Central memory CD4-positive, alpha-beta T cell (primary cell): ENCODE measurements around the gene CIB4.

ENCODE experiments used
- DNase-seq: peaks from one replicate; pipeline ENCODE4 v3.0.0; 2022

Gene CIB4

DNA sequence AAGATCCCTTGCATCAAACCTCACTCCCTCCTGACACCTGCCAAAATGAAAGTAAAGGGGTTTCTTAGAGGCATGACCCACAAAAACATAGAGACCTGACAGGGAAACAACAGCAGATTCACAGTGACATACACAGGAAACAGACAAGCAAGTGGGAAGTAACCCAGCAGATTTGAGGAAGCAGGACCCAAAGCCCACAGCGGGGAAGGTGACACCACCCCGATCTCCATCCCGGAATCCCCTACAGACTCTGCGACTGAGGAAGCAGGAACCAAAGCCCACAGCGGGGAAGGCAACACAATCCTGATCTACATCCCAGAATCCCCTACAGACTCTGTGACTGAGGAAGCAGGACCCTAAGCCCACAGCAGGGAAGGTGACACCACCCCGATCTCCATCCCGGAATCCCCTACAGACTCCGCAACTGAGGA is 21.6 kb downstream of the CIB4 start:
- DNase-seq = no peak

DNA sequence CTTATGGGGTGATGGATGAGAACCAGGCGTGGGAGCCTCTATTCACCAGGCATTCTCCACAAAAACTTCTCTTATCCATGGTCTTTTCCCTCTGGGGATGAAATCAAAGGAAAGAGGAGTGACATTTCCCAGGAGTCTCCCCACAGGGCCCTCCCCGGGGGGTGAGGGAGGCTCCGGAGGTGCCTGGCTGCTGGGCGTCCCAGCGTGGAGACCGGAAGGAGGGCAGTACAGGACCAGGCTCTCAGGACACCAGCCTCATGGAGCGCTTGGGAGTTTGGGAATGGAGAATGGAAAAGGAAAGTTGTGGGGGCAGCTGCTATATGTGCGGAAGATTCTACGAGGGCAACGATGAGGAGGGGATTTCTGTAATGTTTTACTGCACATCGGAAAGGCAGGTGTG is 22.1 kb downstream of the CIB4 start:
- DNase-seq = no peak

DNA sequence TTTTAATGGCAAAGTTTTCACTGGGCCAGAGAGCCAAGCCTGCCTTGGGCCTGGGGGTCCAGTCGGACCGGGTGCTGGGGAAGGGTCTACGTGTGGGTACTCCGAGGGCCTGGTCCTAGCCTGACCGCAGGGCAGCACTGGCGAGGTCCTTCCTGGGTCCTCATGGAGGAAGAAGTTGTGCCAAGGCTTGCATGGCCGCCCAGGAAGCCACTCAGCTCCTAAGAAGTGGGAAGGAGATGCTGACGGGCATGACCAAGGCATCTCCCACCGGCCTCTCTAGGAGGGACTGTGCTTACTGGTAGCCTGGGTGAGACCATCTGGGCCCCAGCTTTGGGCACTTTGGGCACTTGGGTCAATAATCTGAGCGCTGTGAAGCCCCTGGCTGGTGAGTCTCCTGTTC is 22.6 kb downstream of the CIB4 start:
- no peak for DNase-seq

DNA sequence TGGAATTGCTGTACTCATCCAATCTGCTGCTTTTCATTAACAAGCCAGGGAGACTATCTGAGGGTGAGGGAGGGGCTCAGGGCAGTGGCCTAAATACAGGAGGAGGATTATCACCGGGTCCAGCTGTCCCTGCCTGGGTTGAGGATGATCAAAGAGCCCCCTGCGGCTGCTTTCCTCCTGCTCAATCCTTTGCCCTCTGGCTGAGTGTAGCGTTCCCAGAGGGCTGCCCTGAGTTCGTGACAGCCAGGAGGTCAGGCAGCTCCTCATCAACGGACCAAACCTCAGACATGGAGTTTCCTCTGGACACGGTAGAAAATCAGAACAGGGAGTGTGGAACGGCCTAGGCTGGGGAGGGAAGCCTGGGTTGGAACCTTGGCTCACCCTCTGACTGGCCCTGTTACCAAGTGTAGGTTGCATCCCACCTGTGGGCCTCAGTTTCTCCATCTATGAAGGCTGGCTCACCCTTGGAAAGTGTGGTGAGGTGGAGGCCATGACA is 23.5 kb downstream of the CIB4 start:
- DNase-seq = no peak

DNA sequence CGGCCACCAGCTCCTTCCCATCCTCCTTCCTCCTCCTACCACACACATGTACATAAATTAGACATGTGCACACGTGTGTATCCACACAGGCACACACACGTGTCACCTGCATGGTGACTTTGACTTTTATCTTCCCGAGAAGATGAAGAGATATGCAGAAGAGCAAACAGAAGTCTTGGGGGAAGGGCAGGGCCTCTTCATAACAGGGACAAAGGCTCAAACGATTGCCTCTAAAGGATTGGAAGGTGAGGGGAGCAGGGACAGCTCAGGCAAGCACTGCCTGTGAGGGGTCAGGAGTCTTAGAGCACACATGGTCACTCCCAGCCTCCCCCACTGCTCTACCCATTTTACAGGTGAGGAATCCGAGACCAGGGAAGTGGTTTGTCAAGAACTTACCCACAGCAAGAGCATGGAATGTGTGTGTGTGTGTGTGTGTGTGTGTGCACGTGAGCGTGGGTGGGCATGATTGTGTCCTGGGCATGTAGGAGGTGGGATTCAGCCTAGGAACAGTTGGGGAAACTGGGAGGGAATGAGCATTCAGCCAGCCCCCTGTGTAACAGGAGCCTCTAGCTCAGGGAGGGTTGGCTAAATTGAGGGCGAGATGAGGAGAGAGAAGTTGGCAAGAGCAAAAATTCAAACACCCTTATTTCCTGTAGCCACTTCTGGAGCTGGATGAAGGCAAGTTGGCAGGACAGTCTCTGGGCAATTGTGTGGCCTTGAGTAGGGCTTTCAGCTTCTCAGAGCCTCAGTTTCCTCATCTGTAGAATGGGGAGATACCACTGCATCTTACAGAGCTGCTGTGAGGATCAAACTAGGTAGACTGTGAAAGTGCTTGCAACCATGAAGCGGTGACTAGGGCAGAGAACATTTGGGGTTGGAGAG is 24.2 kb downstream of the CIB4 start:
- no peak for DNase-seq

DNA sequence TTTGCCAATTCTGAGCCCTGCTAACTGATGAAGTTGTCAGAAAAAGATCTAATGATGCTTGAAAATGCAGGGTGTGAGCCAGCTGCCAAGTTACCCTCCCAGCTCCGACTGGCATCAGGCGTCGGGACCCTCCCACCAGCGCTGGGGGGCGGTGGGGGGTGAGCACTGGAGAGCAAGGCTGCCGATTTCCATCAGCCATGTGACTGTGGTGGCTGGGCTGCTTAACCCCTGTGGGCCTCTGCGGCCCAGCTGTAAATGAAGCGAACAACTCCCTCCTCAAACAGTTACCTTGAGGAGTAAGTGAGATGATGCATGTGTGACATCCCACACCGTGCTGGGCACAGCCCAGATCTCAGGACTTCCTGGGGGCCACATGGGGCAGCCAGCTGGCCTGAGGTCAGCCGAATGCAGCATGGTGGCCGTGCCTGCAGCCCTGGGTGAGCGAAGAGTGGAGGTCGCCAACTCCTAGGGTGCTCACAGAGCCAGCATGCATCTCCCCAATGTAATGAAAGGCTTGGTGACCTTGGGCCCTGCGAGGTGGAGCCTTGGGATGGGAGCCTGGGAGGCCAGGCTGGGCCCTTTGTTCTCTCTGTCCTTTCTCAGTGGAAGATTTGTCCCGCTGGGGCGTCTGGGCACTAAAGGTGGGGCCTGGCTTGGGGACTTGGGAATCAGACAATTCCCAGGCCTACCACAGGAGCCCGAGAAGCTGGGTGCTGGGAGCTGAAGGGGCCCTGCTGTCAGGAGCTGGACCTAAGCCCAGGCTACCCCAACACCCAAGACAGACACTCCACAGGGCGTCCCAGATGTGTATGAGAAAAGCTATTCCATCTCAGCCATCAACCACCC is 25.1 kb downstream of the CIB4 start:
- no peak for DNase-seq

DNA sequence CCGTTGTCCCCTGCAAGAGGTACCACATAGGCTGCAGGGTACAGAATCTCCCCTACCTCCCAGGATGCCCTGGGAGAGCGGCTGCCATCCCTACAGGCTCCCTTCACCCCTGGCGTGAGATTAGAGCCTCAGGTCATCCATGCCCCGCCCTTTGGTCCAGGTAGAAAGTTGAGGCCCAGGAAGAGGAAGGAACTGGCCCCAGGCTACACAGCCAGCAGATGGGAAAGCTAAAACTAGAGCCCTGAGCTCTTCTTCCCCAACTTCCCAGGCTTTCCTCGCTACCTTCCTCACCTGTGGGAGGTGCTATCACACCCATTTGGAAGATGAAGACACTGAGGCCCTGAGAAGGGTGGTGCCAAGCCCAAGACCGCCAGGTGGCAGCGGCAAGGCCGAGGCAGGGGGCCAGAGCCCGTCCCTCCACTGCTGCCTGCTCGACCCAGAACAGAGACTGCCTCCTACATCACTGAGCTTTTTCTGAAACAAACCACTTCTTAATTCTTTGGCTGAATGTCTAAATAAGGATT is 25.8 kb downstream of the CIB4 start:
- DNase-seq = no peak

DNA sequence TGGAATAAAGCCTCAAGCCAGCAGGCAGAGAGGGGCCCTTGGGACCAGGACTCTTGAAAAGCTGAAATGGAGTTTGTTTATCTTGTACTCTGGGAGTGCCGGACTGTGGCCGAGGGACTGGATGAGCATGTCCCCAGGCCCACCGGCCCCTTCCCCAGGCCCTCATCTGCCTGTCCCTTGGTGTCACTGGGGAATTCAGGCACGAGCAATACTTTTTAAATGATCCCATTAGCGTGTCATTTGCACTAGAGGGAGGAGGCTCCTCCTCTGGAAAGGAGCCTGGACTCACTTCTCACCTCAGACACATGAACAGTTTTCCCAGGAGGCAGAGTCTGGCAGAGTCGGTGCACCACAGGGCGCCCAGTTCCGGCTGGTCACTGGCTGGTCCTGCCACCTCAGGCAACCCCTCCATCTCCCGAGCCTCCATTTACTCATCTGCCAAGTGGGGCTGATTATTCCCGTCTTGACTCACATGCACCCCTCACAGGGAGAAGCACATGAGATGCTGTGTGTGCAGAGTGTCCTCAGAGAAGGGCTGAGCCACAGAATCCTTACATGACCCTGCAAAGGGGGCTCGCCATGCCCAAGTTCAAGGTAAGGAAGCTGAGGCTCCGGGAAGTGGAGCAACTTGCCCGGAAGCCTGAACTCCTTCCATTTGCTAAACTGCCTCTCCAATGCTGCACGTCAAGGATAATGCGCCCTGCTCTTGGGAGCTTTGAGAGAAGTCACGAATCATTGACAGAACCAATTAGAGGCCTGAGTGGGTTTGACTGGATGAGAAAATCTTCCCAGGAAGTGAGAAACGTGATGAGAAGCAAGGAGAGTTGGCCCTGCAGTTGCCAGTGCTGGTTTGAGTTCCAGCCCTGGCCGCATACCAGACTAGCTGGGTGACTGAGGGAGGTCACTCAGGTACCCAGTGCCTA is 26.7 kb downstream of the CIB4 start:
- no peak for DNase-seq

DNA sequence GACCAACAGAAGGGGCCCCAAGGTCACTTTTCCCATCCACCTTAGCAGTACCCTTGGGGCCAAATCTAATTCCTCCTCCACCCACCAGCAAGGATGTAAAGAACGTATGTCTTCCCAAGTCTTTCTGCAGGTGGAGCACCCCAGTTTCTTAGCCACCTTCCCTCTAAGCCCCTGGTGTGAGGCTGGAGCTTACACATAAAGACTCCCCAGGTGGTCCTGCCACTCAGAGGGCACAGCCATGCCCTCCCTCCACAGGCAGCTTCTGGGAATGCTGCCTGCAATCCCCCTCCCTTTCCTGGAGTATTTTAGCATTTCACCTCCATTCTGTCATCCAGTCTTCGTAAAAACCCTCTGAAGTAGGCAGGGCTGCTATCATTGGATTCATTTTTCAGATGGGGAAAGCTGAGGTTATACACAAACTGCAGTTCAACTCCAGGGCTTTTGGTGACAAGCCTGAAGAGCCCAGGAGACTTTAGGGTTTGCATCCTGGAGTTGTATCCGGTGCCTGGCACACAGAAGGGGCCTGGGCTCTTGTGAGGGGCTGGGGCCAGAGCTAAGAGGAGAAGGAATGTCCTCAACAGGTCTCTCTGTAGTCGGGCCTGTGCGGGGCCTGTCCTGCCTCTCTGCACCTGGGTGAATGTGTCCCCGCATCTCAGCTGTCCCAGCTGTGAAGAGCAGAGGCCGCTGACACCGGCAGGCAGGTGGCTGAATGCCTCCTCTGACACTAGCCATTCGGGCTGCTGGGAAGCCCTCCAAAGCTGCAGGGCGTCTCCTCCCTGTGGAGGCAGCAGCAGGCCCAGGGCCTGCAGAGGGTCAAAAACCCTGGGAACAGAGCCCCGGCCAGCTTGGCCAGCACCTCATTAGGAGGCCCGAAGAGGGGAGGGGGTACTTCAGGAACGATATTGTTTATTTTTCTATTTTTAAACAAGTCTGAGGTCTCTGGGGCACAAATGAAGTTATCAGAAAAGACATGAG is 27.6 kb downstream of the CIB4 start:
- DNase-seq = no peak

DNA sequence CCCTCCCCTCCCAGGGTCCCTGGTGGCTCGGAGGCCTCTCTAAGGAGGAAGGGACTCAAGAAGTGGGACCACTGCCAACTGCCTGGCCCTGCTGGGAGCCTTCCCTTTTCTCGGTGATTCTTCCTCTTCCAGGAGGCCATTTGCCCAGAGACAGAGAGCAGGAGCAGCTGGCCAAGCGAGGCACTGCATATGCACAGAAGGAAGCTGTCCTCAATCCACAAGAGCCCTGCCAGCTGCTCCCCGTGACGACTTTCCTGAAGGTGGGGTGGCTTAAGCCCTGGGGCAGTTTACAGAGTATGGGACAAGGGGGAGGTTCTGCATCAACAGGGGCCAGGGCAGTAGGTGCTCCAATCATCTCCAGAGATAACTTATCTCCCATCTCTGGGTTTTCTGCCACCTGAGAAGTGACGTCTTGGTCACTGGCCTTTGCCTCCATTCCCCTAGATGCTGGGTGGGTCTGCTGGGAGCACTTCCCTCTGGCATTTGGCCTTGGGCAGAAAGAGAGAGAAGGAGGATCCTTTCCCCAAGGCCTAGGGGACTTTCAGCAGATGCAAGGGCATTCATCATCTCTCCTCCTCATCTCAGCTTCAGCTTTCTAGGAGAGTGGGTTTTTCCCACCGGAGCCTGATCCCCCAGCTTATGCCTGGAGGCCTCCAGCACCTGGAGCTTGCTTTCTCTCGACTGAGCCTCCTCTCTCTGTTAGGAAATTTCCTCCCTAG is 28.5 kb downstream of the CIB4 start:
- no peak for DNase-seq

DNA sequence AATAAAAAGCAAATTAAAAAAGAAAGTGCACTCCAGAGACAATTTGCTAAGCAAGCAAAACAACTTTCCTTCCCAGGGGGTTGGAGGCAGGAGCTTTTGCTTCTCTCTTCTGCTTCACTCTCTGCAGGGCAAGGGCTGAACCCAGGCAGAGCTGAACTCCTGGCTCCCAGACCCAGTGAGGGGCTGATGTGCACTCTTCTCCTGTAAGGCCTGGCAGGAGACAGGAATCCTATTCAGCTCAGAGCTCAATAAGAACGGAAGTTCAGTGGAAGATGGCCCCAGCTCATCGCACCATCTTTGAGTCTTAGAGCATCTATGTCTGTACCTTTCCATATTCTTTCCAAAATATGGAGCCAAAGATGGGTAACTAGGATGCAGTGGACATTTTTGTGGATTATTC is 29.1 kb downstream of the CIB4 start:
- DNase-seq = no peak

DNA sequence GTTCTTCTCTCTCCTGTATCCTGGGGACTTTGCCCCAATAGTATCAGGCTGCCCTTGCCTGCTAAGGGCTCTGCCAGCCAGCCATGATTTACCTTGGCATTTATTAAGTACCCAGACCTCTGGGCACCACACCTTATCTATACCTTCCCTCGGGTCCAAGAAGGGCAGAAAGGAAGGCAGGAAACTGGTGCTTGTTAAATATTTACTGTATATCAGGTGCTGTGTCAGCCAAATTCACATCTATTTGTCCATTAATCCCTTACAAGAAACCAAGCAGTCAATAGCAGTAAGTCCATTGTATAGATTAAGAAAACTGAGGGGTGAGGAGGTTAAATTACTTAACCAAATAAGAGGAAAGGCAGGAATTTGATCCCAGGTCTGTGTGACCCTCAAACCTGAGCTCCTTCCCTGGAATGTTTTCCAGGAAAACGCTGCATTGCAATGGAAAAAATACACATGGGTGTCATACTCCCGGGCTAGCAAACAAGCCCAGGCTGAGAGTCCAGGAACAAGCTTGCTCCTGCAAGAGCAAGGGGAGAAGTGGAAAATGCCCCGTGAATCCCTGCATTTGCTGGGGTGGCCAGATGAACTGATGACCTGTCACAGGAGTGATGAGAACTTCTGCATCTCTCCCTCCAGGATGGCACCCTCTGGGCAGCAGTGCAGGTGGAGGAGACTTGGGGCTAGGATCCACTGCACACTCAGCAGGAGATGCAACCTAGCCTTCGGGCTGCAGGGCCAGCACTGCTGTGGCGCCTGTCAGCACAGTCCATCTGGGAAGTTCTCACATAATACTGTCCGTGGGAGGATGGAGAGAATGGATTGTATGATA is 30.4 kb downstream of the CIB4 start:
- DNase-seq = no peak

DNA sequence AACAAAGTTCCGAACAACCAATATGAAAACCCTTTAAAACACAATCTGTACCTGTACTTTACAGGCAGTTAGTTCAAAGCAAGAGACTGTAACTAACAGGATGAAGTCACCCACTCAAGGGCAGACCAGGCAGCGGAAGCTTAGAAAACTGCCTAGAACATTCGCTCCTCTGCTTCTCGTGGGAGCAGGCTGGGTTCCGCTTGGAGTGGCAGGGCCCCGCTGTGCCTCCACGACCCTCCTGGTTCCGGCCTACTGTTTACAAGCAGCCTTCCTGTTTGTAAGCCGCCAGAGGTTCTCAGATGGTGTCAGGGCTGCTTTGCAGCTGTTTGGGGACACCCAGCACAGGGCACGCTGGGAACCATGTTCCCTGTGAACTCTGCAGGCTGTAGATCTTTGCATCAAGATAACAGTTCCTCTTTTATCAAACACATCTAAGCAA is 31.3 kb downstream of the CIB4 start:
- no peak for DNase-seq

DNA sequence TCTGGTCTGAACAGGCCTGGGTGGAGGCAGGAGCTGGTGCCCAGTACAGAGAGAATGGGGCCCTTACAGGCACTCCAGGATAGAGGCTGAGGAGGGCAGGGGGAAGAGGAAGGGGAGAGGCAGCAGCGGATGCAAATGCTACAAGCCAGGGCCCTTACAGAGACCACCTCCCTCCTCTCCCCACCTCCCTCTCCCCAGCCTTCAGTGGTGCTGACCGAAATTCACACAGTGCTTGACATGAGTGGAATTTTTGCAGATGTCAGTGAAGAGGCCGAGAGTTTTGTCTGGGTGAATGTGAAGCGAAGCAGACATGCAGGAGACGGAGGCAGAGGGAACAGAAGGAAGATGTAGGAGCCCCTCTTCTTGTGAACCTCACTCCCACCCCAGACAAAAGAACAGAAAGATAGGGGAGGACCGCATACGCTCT is 31.9 kb downstream of the CIB4 start:
- no peak for DNase-seq

DNA sequence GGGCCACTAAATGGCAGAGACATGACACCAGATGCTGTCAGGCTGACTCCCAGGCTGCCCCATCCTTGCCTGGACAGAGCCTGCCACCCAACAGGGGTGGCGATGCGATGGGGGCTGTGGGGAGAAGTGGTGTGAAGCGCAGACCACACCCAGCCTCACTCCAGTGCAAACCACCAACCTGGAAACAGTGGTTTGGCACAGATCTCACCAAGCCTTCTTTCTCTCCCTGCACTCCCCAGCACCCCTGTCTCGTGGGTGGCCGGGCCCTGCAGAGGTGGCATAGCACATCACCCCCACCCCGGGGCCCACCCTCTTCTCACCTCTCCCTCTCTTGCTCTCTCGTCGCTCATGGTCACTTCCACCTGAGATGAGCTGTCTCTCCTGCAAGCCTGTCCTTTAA is 32.6 kb downstream of the CIB4 start:
- DNase-seq = no peak

DNA sequence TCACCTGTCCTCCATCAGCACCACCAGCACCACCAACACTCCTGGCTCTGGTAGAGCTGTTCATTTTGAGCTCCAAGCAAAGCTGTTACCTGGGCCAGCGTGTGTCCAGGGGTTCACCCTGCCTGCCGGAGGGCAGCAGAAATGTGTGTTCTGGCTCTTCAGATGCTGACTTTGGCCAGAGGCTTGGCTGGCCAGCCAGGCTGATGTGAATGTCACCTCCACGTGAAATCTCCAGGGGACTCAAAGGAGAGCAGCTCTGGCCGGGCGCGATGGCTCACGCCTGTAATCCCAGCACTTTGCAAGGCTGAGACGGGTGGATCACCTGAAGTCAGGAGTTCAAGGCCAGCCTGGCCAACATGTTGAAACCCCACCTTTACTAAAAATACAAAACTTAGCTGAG is 33.5 kb downstream of the CIB4 start:
- no peak for DNase-seq

DNA sequence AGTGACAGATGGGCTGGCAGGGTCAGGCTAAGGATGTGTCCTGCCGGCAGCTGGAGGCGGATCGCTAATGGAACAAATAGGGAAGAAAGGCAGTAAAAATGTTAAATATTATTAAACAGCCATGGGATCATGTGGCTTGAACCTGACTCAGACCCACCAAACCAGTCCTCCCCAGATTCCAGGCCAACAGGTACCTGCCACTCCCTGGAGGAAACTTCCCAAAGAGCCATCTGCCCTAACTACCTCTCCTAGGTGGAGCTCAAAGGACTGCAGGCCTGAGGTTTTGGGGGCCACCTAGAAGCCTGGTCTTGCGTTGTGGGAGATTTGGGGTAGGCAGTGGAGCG is 34.3 kb downstream of the CIB4 start:
- no peak for DNase-seq

DNA sequence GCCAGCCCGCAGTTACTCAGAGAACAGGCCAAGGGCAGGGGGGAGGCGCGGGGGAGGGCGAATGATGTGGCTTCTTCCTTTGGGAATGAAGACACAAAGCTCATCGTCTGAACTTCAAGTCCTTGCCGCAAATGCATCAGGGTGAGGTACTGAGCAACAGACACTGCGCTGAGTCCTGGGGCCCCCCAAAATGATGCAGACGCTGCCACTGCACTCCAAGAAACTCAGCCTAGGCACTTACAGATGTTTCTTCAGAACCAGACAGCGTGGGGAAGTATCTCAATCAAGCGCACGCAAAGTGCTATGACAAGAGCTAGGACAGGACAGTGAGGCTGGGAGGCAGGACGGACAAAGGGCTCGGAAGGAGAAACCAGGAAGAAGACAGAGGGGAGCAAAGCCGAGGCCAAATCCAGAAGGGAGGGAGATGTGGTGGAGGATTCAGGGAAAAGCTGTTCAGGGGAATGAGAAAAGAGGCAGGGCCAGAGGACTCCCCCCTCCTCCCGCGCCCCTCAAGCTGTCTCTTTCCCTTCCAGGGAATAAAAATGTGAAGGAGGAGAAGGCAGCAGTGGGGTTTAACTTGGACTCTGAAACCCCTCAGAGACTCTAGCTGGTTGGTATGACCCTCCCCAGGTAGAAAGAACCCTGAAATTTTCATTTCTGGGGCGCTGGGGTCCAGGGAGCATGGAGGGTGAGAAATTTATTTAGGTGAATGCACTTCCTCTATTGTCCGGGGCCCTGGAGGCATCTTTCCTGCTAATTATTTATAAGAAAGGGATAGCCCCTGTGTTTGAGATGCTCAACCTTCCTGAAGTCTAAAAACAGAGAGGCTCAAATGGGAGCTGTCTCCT is 34.9 kb downstream of the CIB4 start:
- DNase-seq = no peak
